Gastroesophageal sphincter (tissue), 4 donors: ENCODE measurements around the gene CTSZ. TPM values are rescaled to one million over a fixed set of nuclear protein-coding genes. Genes with fewer than 3 reads are reported as not detected.

Source experiments
- ATAC-seq: fragments of 150-250 bp; one replicate; pipeline ENCODE4 v1.9.1; 2016; ENCODE audit warnings: mild to moderate bottlenecking, moderate library complexity
- H3K27ac ChIP-seq, 4 donors: fragments of 200-600 bp; sonication (generic) in 3 of 4; 1 replicate in 3 of 4; 2 replicates in 1 of 4; pipeline ENCODE4 v1.5.1; 2016 to 2019
- H3K27me3 ChIP-seq: fragments of 200-600 bp; sonication (generic); one replicate; pipeline ENCODE4 v1.5.1; 2019
- H3K36me3 ChIP-seq, 2 donors: fragments of 200-600 bp; sonication (generic); one replicate each; pipeline ENCODE4 v1.5.1; 2019; ENCODE audit warnings: control low read depth in 1 of 2
- H3K4me1 ChIP-seq, 3 donors: fragments of 200-600 bp; sonication (generic); 1 replicate in 2 of 3; 2 replicates in 1 of 3; pipeline ENCODE4 v1.5.1; 2016 to 2019; ENCODE audit warnings: control low read depth in 2 of 3
- H3K4me3 ChIP-seq, 2 donors: fragments of 200-600 bp; sonication (generic); one replicate each; pipeline ENCODE4 v1.5.1; 2019; ENCODE audit warnings: mild to moderate bottlenecking in 1 of 2, moderate library complexity in 1 of 2
- H3K9me3 ChIP-seq, 3 donors: fragments of 200-600 bp; sonication (generic); one replicate each; pipeline ENCODE4 v1.5.1; 2017 to 2019; ENCODE audit warnings: control low read depth in 2 of 3
- EP300 ChIP-seq: sonication (generic); formaldehyde crosslinking; IDR thresholded peaks from one replicate; pipeline ENCODE4 v1.6.1; 2017; ENCODE audit warnings: antibody characterized with exemption, mild to moderate bottlenecking
- POLR2A ChIP-seq, 2 donors: fragments of 450-650 bp; IDR thresholded peaks; one replicate each; pipeline ENCODE4 v1.6.1; 2017; ENCODE audit warnings: antibody characterized with exemption in 2 of 2, mild to moderate bottlenecking in 2 of 2, moderate library complexity in 1 of 2
- POLR2AphosphoS5 ChIP-seq: sonication (generic); formaldehyde crosslinking; IDR thresholded peaks from one replicate; pipeline ENCODE4 v1.6.1; 2017; ENCODE audit warnings: antibody characterized with exemption
- WGBS, 2 donors: methylation state at CpG; one replicate each; pipeline ENCODE4 v1.1.5; 2018; ENCODE audit warnings: low coverage in 1 of 2; 5-methylcytosine and 5-hydroxymethylcytosine counted together
- total RNA-seq, 4 donors: library from RNA; depleted of rRNA; stranded (reverse); fragments of >200 nt; gene quantifications; one replicate each; pipeline ENCODE4 v1.1.0, GENCODE V29; 2016
- TF ChIP-seq, protein P1 (sequence below), 4 experiments: fragments of 200-600 bp in 2 of 4; fragments of 450-650 bp in 2 of 4; sonication (generic) in 1 of 4; IDR thresholded peaks; one replicate each; pipeline ENCODE4 v1.5.1; 2017 to 2019; ENCODE audit warnings: antibody characterized with exemption in 4 of 4, mild to moderate bottlenecking in 2 of 4, moderate library complexity in 2 of 4

Gene CTSZ
- total RNA-seq, 4 donors from 2014 or later = 167 to 222 (median 176) TPM

DNA sequence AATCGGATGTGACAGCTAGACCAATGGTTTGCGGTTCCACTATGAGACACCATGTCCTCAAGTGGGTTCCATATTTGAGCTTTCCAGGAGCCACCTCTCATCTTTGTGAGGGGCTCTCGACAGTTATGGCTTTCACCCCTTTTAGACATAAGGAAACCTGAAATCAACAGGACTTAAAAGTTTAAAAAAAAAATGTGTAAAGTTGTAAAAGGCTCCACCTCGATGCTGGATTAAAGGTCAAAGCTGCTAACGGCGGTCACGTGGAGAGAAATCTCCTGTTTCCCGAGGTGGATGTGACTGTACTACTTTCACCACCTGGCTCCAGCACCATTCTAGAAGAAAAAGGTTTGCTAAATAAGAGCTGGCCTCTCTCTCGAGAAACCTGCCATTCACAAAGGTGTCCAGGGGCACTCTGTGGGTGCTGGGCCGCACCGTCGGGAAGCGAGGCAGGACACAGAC, 24.5 kb upstream of the CTSZ start:
- Histone ChIP-seq H3K9me3 (no peaks in the 10 kb centered on the region), H3K36me3 (peaks cover 4 to 55% of the 10 kb centered on the region in 2 donors), H3K4me1 (peaks cover 11 to 60% (median 23%) of the 10 kb centered on the region in 3 donors), H3K27me3 (no peaks in the 10 kb centered on the region), H3K27ac (peak overlapping the region; percentile 51 to 92 (median 90)), H3K4me3 (peak overlapping the region; percentile 67 to 80)
- whole genome bisulfite sequencing, 2 donors = 13 to 20% methylated on average over 6 to 9 of the region's 13 CpGs
- TF ChIP-seq POLR2A (IDR thresholded peaks at IDR 0.05) = no peak
- TF ChIP-seq POLR2AphosphoS5 = no peak
- no peak for TF ChIP-seq EP300
- TF ChIP-seq, protein P1, sequence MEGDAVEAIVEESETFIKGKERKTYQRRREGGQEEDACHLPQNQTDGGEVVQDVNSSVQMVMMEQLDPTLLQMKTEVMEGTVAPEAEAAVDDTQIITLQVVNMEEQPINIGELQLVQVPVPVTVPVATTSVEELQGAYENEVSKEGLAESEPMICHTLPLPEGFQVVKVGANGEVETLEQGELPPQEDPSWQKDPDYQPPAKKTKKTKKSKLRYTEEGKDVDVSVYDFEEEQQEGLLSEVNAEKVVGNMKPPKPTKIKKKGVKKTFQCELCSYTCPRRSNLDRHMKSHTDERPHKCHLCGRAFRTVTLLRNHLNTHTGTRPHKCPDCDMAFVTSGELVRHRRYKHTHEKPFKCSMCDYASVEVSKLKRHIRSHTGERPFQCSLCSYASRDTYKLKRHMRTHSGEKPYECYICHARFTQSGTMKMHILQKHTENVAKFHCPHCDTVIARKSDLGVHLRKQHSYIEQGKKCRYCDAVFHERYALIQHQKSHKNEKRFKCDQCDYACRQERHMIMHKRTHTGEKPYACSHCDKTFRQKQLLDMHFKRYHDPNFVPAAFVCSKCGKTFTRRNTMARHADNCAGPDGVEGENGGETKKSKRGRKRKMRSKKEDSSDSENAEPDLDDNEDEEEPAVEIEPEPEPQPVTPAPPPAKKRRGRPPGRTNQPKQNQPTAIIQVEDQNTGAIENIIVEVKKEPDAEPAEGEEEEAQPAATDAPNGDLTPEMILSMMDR (IDR thresholded peaks at IDR 0.05) = no peak
- ATAC-seq = no peak

DNA sequence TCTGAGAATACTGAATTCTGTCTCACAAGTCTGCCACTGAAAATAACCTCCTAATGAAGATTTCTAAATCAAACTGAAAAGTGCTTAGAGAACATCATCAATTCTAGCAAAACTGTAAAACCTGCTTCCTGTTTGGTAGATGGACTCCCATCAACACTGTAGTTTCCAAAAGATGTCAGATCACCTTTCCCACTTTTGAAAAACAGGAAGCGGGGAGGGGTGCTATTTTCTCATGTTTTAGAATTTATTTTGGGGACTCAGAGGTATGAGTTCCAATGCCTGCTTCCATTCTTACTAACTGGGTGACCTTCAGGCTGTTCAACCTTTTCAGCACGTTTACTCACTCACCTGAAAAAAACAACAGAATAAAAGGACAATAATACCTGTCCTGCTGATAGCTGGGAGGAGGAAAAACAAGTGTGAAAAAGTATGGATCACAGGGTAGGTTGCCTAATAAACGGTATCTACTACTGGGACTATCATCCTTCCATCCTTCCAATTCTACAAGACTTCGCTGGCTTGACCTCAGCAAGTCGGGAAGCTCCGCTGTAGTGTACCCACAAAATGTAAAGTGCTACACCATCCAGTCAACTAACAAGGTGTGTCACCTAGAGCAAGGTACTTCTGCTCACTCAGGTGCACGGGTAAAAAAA, 24.0 kb upstream of the CTSZ start:
- no peak for ATAC-seq

DNA sequence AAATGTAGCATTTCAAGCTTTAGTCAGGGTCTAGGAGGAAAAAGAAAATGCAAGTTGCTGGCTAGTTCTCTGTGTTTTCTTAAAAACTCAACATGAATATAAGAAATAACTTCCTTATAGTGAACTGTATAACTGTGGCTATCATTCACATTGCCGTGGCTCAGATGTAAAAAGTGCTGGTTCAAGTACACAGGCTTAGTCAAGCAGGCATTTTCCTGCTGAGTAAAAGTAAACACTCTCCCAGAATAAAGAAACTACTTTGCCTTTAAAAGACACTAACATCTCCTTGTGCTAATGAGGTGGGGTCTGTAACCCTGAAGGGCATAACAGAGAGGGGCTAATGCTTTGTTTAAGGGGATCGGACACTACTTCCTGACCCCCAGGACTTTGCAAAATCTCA, 21.8 kb upstream of the CTSZ start:
- Histone ChIP-seq H3K27ac (no peak overlapping the region), H3K27me3 (no peaks in the 10 kb centered on the region), H3K4me1 (peaks cover 11 to 63% (median 23%) of the 10 kb centered on the region in 3 donors), H3K9me3 (no peaks in the 10 kb centered on the region), H3K4me3 (peak overlapping the region in 1 of 2 donors; percentile 3), H3K36me3 (peaks cover 0 to 55% of the 10 kb centered on the region in 2 donors)
- no peak for TF ChIP-seq POLR2AphosphoS5
- TF ChIP-seq POLR2A (IDR thresholded peaks at IDR 0.05) = no peak
- TF ChIP-seq, protein P1 (IDR thresholded peaks at IDR 0.05) = no peak
- no peak for TF ChIP-seq EP300
- 20 to 23% methylated on average over 1 to 2 of the region's 2 CpGs for WGBS, 2 donors
- no peak for ATAC-seq

More for the DNA sequence above, 24.0 kb upstream of the CTSZ start:
- Histone ChIP-seq H3K9me3 (no peaks in the 10 kb centered on the region), H3K4me1 (peaks cover 11 to 63% (median 23%) of the 10 kb centered on the region in 3 donors), H3K27ac (peak overlapping the region in 2 of 4 donors; percentile 90 to 92), H3K4me3 (peak overlapping the region; percentile 67 to 80), H3K27me3 (no peaks in the 10 kb centered on the region), H3K36me3 (peaks cover 4 to 55% of the 10 kb centered on the region in 2 donors)
- 67 to 77% methylated on average over 5 to 7 of the region's 7 CpGs for WGBS, 2 donors
- TF ChIP-seq POLR2AphosphoS5 = no peak
- TF ChIP-seq POLR2A (IDR thresholded peaks at IDR 0.05) = no peak

DNA sequence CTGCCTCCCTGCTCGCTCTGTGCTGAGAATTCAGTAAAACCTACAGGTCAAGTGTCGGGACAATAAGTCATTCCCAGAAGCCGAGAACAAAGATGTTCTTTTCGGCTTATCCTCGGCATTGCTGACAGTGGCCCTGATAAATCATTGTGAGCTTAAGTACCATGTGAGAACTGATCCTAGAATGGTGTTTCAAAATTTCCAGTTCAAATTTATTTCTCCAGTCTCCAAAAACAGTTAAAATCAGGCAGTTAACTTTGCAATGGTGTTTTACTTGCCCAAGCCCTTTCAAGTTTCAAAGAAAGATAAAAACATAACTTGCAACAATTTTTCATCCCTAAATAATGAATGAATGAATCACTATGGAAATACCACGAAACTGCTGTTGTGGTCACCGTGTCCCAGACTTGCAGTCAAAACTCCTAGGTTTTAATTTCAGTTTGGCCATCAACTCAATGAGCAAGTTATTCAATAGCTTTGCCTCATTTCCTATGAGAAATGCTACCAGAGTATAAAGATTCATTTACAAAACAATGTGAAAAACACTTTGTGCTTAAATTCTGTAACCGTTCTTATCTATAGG, 20.8 kb upstream of the CTSZ start:
- no peak for ATAC-seq
- TF ChIP-seq POLR2A (IDR thresholded peaks at IDR 0.05) = no peak
- Histone ChIP-seq H3K9me3 (no peaks in the 10 kb centered on the region), H3K4me1 (peaks cover 11 to 58% (median 23%) of the 10 kb centered on the region in 3 donors), H3K27ac (no peak overlapping the region), H3K4me3 (no peak overlapping the region), H3K27me3 (no peaks in the 10 kb centered on the region), H3K36me3 (peaks cover 0 to 63% of the 10 kb centered on the region in 2 donors)
- WGBS, 2 donors = 58 to 72% methylated on average over 8 of the region's 8 CpGs

DNA sequence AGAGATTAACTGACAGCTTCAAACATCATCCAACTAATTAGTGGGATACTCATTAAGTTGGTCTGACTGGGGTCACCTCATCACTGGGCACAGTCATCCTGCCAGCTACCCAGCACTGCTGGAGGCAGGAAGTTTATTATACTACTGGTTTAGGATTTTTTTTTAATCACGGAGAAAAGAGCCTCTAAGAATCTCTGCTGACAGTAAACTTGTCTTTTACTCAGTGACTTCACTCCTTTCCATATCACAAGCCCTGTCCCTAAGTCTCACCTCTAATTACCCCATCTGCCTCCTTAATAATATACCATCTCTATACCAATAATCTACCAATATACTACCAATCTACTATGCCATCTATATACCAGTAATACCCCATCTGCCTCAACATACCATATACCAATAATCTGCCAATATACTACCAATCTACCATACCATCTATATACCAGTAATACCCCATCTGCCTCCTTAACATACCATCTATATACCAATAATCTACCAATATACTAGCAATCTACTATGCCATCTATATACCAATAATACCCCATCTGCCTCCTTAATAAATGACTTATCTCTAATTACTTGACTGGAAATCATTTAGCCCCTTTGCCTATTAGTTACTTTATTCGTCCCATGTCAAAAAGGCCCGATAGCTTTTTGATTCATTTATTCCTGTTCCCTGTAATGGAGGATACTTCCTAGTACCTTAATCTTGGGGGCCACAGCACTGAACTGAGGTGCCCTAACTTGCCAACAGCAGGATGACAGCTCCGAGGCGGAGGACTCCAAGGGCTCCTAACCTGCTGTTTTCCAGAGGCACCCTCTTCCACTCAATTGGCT, 20.1 kb upstream of the CTSZ start:
- H3K36me3 ChIP-seq = peaks cover 0 to 71% of the 10 kb centered on the region in 2 donors
- no peaks in the 10 kb centered on the region for H3K27me3 ChIP-seq
- H3K4me3 ChIP-seq = no peak overlapping the region
- no peak for ATAC-seq
- peaks cover 11 to 56% (median 23%) of the 10 kb centered on the region in 3 donors for H3K4me1 ChIP-seq
- TF ChIP-seq EP300 (no peak), POLR2AphosphoS5 (no peak), POLR2A (IDR thresholded peaks at IDR 0.05) (no peak)
- TF ChIP-seq, protein P1 (IDR thresholded peaks at IDR 0.05) = no peak
- H3K27ac ChIP-seq = no peak overlapping the region
- 65 to 69% methylated on average over 5 of the region's 5 CpGs for WGBS, 2 donors
- no peaks in the 10 kb centered on the region for H3K9me3 ChIP-seq
